Right lobe of liver (tissue), 6 donors: Measurements from ENCODE around the gene BEAN1. TPM values are rescaled to one million over a fixed set of nuclear protein-coding genes. Genes with fewer than 3 reads are reported as not detected.

ENCODE experiments used
- ATAC-seq, 4 donors: fragments of 200-7000 bp; cut with Tn5 transposase; one replicate each; pipeline ENCODE4 v1.9.1; 2020; ENCODE audit warnings: mild to moderate bottlenecking in 4 of 4, moderate library complexity in 4 of 4
- DNase-seq, 3 donors: peaks; one replicate each; pipeline ENCODE4 v3.0.0-alpha.2; 2020
- H3K27ac ChIP-seq, 3 donors: fragments of 200-600 bp; one replicate each; pipeline ENCODE4 v1.8.0; 2022
- H3K27me3 ChIP-seq, 2 donors: fragments of 200-600 bp; one replicate each; pipeline ENCODE4 v1.8.0; 2022
- H3K36me3 ChIP-seq, 4 donors: fragments of 200-600 bp; sonication (generic) in 1 of 4; one replicate each; pipeline versions ENCODE4 v1.5.1 to v1.8.0; 2017 to 2022; ENCODE audit warnings: control low read depth in 1 of 4
- H3K4me1 ChIP-seq, 4 donors: fragments of 200-600 bp; sonication (generic) in 1 of 4; one replicate each; pipeline versions ENCODE4 v1.5.1 to v1.8.0; 2017 to 2022; ENCODE audit warnings: control low read depth in 1 of 4
- H3K4me3 ChIP-seq, 3 donors: fragments of 200-600 bp; one replicate each; pipeline ENCODE4 v1.8.0; 2022
- H3K9me3 ChIP-seq, 4 donors: fragments of 200-600 bp; sonication (generic) in 1 of 4; one replicate each; pipeline versions ENCODE4 v1.5.1 to v1.8.0; 2017 to 2022; ENCODE audit warnings: control low read depth in 1 of 4
- CTCF ChIP-seq, 4 donors: fragments of 200-600 bp in 3 of 4; fragments of 450-650 bp in 1 of 4; IDR thresholded peaks; one replicate each; pipeline versions ENCODE4 v1.5.1 to v1.8.0; 2016 to 2022; ENCODE audit warnings: antibody characterized with exemption in 4 of 4, mild to moderate bottlenecking in 2 of 4
- POLR2A ChIP-seq: fragments of 450-650 bp; IDR thresholded peaks from one replicate; pipeline ENCODE4 v1.6.1; 2017; ENCODE audit warnings: antibody characterized with exemption, mild to moderate bottlenecking
- WGBS: methylation state at CpG from one replicate; pipeline ENCODE4 v1.1.6; 2018; ENCODE audit warnings: low coverage, low lambda C conversion rate; ENCODE audit not compliant: insufficient coverage; ENCODE audit errors: missing lambda C conversion rate; 5-methylcytosine and 5-hydroxymethylcytosine counted together
- intact Hi-C, 2 donors: fragments of 100-400 bp; cut with DNase I; formaldehyde crosslinking; loops; one replicate each; pipeline versions ENCODE4 v1.11.2 to v1.14.1; 2022
- total RNA-seq, 6 experiments: library from RNA; depleted of rRNA in 2 of 6; stranded (reverse); fragments of >200 nt in 2 of 6; fragmentation: NEBNext Ultra II Directional in 3 of 6; extraction: Animal tissue kit (Norgen Biotek cat#: 25700) in 3 of 6; gene quantifications; one replicate each; pipeline versions ENCODE4 v1.1.0 to v1.2.4, GENCODE V29; 2016 to 2023
- donor health status: DM: no; HTN: yes; CAD: no.
- donor health status: DM: no; HTN: no; CAD: no.
- donor health status: DM: no; HTN: no; CAD: no.
- donor health status: DM: no; HTN: yes; CAD: no.
- donor health status: DM: no; HTN: yes; CAD: no.

The BEAN1 gene
- total RNA-seq, 6 experiments from 2014 or later = 0.09 to 0.26 (median 0.10) TPM; not detected in 3

DNA sequence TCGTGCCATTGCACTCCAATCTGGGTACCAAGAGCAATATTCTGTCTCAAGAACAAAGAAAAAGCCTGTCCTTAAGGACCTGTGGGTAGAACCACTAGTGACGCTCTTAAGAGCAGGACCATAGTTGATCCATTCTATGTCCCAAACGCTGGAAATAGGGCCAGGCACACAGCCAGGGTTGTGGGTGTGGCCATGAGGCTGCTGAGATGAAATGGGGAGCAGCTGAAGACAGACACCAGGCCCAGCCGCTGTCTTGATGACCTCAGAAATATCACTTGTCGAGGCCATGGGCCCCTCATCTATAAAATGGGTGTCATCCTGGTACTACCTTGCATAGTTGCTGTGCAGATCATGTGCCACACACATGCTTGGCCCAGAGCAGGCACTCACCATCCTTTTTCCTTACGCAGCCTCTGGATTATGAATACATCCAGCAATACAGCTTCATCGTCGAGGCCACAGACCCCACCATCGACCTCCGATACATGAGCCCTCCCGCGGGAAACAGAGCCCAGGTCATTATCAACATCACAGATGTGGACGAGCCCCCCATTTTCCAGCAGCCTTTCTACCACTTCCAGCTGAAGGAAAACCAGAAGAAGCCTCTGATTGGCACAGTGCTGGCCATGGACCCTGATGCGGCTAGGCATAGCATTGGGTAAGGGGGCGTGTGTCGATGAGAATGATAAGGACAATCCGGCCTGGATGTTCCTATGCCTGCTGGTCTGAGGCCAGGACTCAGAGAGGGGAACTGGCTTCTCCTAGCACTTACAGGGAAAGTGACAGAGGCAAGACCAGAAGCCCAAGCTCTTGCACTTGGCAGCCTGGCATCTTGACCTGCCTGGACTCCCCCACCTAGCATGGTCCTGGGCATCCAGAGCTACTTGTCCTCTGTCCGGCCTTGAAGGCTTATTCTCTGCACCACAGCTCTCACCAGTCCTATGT, 35.1 kb upstream of the BEAN1 start:
- ATAC-seq = peak in 1 of 4 donors; percentile 7
- Histone ChIP-seq H3K36me3 (peaks cover 0 to 3% (median 0%) of the 10 kb centered on the region in 4 donors), H3K4me3 (no peak overlapping the region), H3K9me3 (no peaks in the 10 kb centered on the region), H3K4me1 (no peaks in the 10 kb centered on the region), H3K27ac (no peak overlapping the region), H3K27me3 (no peaks in the 10 kb centered on the region)
- WGBS = 90% methylated on average over 2 of the region's 18 CpGs
- DNase-seq = no peak
- intact Hi-C loops = no loop called here
- TF ChIP-seq CTCF (IDR thresholded peaks at IDR 0.05) = no peak
- TF ChIP-seq POLR2A = no peak

DNA sequence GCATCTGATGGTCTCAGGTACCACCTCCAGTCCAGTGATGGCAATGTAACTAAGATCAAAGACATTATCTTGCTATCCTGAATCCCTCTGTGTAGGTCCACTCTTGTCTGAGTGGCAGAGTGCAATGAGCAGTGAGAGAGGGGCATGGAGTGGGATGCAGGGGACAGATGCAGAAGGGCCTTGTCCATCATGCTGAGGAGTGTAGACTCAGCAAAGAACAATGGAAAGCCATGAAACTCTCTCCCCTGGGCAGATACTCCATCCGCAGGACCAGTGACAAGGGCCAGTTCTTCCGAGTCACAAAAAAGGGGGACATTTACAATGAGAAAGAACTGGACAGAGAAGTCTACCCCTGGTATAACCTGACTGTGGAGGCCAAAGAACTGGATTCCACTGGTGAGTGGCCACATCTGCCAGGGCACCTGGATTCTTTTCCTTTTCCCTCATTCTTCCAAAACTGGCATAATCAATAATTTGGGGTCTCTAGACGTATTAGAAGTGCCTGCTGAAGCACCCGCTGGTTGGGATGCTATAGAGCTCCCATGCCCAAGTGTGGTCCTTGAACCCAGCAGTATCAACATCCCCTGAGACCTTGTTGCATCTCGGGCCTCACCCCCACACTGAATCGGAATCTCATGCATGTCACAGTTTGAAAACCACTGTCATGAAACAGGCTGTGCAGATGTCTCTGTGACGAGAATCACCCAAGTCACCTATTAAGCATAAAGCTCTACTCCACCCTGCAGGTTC, 31.1 kb upstream of the BEAN1 start:
- ATAC-seq (no peak), DNase-seq (no peak)
- H3K27me3 ChIP-seq = no peaks in the 10 kb centered on the region
- H3K4me3 ChIP-seq = no peak overlapping the region
- TF ChIP-seq CTCF (IDR thresholded peaks at IDR 0.05) (no peak), POLR2A (no peak)
- H3K27ac ChIP-seq = no peak overlapping the region
- no peaks in the 10 kb centered on the region for H3K36me3 ChIP-seq
- H3K4me1 ChIP-seq = no peaks in the 10 kb centered on the region
- intact Hi-C loops = no loop called here
- no peaks in the 10 kb centered on the region for H3K9me3 ChIP-seq
- WGBS = 67% methylated on average over 6 of the region's 7 CpGs

DNA sequence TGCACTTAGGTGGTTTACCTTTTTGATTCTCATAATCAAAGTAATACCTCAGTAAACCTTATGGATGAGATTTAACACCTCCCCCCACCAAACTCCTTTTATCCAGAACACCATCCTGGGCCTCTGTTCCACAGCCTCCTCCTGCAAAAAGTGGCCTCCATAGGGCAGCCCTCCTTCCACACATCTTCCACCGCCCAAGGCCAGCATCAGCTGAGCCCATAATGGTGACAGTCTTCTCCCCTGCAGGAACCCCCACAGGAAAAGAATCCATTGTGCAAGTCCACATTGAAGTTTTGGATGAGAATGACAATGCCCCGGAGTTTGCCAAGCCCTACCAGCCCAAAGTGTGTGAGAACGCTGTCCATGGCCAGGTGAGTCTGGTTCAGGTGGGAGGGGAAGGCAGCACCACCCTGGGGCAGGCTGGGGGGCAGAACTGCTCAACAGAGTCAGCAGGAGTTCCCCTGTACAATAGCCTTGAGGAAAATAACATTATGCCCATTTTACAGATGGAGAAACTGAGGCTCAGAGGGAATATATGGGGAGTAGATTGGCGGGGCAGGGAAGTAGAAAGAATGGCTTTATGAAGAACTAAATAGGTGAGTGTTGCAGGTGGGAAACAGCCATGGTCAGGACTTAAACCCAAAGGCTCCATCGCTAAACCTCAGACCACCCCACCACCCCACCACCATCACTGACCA, 29.2 kb upstream of the BEAN1 start:
- Histone ChIP-seq H3K27ac (no peak overlapping the region), H3K4me3 (no peak overlapping the region), H3K36me3 (no peaks in the 10 kb centered on the region), H3K4me1 (no peaks in the 10 kb centered on the region), H3K27me3 (no peaks in the 10 kb centered on the region), H3K9me3 (no peaks in the 10 kb centered on the region)
- intact Hi-C loops = no loop called here
- no peak for TF ChIP-seq POLR2A
- ATAC-seq (no peak), DNase-seq (no peak)
- 78% methylated on average over 3 of the region's 5 CpGs for WGBS

DNA sequence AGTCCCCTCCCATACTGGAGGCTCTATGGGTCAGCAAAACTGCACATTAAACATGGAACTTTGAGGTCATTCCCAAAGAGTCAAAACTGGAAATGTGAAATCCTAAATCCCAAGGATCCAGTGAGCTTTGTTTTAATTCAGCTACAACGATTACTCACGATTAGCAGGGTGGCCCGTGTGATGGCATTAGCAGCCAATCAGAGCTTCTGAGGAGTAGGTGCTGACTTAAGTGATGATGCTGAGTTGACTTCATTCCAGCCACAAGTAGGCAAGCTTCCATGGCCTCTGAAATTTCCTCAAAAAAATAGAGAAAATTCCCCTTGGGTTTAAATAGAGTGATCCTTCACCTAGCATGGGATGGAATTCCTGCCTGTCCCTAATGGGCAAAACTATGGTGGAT, 28.1 kb upstream of the BEAN1 start:
- no peak overlapping the region for H3K4me3 ChIP-seq
- DNase-seq (no peak), ATAC-seq (no peak)
- no peak for TF ChIP-seq POLR2A
- TF ChIP-seq CTCF (IDR thresholded peaks at IDR 0.05) = no peak
- H3K27ac ChIP-seq = no peak overlapping the region
- intact Hi-C loops = no loop called here
- H3K4me1 ChIP-seq = no peaks in the 10 kb centered on the region
- WGBS = 79% methylated on average over 3 of the region's 3 CpGs
- H3K27me3 ChIP-seq = no peaks in the 10 kb centered on the region
- H3K36me3 ChIP-seq = no peaks in the 10 kb centered on the region
- no peaks in the 10 kb centered on the region for H3K9me3 ChIP-seq
